ENCODE results near the gene CASKIN1.
"Not testable (repeated sequence)": the region's sequence is repeated elsewhere in the genome, so short reads cannot be mapped to it uniquely, and the experiment has no call there.

CASKIN1 gene

GRCh38 chr16:2209258-2210008 is 13.0 kb upstream of the CASKIN1 start:
- DNase-seq: no peak

- no peak for DNase-seq
Observed at GRCh38 chr16:2208772-2209171, 12.4 kb upstream of the CASKIN1 start.

- no peak for DNase-seq
Observed at GRCh38 chr16:2208308-2208707, 11.9 kb upstream of the CASKIN1 start.

DNA sequence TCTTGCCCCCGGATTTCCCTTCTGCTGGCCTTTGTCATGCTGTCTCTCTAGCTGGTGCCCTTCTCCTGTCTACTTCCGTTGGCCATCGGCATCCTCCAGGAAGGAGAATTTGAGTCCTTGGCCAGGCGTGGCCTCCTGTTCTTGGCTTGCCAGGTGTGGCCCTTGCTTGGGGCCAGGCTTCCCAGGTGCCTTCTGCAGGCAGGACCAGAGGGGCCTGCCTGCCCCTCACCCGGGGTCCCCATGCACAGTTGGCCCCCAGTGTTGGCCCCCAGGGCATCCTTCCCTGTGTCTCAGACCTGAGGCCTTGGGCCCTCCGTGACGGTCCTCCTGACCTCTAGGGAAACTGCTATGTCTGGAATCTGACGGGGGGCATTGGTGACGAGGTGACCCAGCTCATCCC is 11.5 kb upstream of the CASKIN1 start:
- DNase-seq: no peak

DNA sequence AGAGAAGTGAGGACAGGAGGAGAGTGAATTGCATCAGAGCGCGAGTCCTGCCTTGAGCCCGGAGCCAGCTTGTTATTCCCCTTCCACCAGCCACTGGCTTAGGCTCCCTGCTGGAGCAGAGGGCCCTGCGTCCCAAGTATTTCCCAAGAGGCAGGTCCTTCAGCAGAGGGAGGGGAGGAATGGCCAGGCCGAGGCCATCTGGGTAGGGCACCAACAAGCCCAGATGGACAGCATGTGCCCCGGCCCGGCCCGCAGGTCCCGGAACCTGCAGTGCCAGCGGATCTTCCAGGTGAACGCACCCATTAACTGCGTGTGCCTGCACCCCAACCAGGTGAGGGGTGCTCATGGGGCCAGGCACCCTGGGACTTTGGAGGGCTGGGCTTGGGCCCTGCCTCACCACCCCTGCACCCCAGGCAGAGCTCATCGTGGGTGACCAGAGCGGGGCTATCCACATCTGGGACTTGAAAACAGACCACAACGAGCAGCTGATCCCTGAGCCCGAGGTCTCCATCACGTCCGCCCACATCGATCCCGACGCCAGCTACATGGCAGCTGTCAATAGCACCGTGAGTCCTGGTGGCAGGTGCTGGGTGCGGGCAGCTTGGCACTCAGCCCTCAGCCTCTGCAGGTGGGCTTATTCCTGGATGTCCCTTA is 10.5 kb upstream of the CASKIN1 start:
- DNase-seq: no peak

GRCh38 chr16:2206420-2206779 is 10.0 kb upstream of the CASKIN1 start:
- DNase-seq: no peak

- no peak for DNase-seq
Observed at GRCh38 chr16:2205967-2206313, 9.5 kb upstream of the CASKIN1 start.

GRCh38 chr16:2205104-2205966 is 8.9 kb upstream of the CASKIN1 start, which contains the start of gene MLST8:
TSS of gene MLST8 (plus strand) at chr16:2205454. CDS start at chr16:2206086, 632 bp downstream.
- DNase-seq: peak; percentile 88

GRCh38 chr16:2204416-2205103 is 8.2 kb upstream of the CASKIN1 start:
- DNase-seq: no peak

GRCh38 chr16:2203119-2203688 is 6.8 kb upstream of the CASKIN1 start:
- DNase-seq: not testable (repeated sequence)

DNA sequence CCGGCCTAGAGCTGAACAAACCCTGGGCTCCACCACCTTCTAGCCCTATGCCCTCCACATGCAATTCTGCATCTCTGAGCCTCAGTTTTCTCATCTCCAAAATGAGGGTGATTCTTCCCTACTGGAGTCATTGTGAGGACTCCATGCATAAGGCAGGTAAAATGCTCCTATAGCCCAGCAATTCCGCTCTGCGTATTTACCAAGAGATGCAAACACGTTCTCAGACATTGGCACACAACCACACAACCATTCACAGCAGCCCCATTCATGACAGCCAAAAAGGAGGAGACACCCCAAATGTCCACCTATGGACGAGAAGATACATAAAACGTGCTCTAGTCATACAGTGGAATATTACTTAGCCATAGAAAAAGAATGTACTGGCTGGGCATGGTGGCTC is 3.9 kb upstream of the CASKIN1 start:
- DNase-seq: no peak

DNA sequence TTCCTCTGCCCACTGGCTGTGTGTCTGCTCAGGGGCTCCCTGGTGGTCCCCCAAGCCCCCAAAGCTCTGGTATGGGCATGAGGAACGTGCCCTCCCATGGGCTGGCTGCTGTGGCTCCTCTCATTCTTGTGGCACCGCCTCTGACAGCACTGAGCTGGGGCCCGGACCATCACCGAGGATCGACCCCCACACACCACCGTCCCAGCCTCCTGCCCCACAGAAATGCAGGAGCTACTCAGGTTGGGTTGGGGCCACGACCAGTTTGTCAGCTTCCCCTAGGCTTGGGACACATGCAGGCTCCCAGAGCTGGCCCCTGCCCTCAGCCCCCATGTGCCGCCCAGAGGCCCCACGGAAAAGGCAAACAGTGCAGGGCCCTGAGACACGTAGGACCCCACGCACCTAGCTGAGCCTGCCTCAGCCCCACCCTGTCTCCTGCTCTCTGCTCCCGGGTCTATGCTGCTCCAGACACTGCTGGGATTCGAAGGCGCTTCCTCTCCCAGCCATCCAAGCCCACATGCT is 3.3 kb upstream of the CASKIN1 start:
- no peak for DNase-seq

DNA sequence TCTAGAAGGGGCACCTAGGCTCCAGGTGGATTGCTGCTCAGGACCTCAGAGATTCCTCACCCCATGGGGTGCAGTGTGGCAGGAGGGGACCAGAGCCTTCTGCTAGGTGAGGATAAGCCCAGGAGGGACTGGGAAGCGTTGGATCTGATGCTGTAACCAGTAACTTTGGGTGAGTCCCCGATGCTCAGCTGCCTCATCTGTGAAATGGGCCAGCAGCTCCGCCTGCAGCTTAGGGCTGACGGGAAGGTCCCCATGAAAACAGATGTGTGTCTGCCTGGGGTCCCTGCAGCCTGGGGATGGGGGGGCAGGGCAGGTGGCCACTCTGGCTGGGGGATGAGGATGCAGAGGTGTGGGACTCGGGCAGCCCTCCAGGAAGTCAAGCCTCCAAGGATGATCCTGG is 2.7 kb upstream of the CASKIN1 start:
- no peak for DNase-seq

DNA sequence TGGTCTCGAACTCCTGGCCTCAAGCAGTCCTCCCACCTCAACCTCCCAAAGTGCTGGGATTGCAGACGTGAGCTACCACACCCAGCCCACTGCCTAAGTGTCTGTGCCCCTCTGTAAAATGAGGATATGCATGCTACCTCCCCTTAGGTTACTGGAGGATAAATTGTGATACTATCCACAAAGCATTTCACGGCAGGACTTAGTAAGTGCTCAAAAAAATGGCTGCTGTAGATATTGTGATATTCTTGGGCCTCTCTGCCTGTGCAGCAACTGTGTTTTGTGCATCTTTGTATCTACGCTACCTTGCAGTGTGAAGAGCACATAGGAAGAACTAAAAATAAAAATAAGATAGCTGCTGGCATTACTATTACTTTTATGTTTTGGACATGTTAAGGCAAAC is 1.9 kb upstream of the CASKIN1 start:
- no peak for DNase-seq

DNA sequence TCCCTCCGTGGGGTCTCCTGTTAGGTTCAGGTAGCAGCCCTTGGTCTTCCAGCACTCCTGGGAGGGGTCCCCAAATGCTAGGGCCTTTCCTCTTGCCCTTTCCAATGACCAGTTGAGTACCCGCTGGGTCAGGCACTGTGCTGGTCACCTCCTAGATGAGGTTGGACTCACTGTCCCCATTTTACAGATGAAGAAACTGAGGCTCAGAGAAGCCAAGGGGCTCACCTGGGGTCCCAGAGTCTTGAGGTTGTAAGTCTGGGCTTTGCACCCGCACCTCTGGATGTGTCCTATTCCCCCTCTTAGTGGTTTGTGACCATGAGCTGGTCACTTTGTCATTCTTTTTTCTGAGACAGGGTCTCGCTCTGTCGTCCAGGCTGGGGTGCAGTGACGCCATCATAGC is 1.4 kb upstream of the CASKIN1 start:
- no peak for DNase-seq

DNA sequence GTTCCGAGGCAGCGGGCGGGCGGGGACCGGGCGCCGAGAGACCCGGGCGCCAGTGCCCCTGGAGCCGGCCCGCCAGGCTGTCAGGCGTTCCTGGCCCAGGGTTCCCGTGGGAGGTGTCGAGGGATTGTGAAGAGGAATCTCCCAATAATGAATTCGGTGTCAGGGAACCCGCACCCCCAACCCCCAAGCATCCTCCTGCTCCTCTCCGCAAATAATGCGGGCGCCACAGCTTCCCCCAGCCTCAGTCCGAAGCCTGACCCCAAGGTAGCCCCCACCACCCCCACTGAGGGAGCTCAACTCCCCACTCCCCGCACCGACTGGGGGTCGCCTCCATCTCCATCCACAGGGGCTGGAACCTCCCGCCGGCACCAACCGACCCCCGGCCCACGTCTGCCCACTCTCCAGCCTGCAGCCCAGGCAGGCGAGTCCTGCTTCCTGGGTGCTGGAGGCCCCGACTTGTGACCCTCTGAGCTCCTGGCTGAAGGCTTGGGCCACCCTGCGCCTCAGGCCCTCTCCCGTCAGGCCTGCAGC is 641 bp upstream of the CASKIN1 start:
- no peak for DNase-seq

GRCh38 chr16:2195322-2196161 is 863 bp downstream of the CASKIN1 start:
- no peak for DNase-seq

DNA sequence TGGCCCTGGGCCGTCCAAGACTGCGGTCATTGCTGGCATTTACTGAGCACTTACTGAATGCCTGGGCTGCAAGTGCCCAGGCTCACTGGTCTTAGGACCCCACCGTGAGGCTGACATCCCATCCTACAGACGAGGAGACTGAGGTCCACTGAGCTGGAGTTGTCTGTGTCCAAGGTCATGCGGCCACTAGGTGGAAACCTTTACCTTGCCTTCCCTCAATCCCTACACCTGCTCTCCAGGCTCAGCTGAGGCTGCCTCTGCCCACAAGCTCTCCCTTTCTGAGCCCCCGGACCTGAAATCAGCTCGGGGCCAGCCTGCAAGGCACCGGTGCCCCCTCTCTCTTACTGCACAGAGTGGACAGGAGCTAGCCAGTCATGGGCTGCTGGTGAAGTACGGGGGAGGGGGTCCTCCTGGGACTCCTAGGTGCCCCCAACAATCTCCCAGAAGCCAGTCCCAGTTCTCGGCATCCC is 1.5 kb downstream of the CASKIN1 start:
- peak; percentile 33 for DNase-seq

- no peak for DNase-seq
Observed at GRCh38 chr16:2194166-2194834, 2.1 kb downstream of the CASKIN1 start.

GRCh38 chr16:2191446-2191706 is 5.0 kb downstream of the CASKIN1 start:
- no peak for DNase-seq

Measured in activated CD4-positive, alpha-beta T cell treated with anti-CD3 and anti-CD28 coated beads for 1 hour (primary cell).